Body of pancreas (tissue), 4 donors: Measurements from ENCODE around the gene SNX8. TPM values are rescaled to one million over a fixed set of nuclear protein-coding genes. Genes with fewer than 3 reads are reported as not detected.

Experiments
- ATAC-seq: fragments of 150-250 bp; one replicate; pipeline ENCODE4 v1.9.1; 2016
- DNase-seq, 4 donors: peaks; one replicate each; pipeline ENCODE4 v3.0.0-alpha.2; 2019
- H3K27ac ChIP-seq, 4 donors: fragments of 200-600 bp; sonication (generic); 1 replicate in 3 of 4; 2 replicates in 1 of 4; pipeline versions ENCODE4 v1.5.1 to v1.6.1; 2016 to 2019; ENCODE audit warnings: mild to moderate bottlenecking in 1 of 4, mixed read lengths in 1 of 4, moderate library complexity in 1 of 4
- H3K27me3 ChIP-seq, 2 donors: fragments of 200-600 bp; sonication (generic); one replicate each; pipeline ENCODE4 v1.6.0; 2016; ENCODE audit warnings: mild to moderate bottlenecking in 1 of 2
- H3K36me3 ChIP-seq, 2 donors: fragments of 200-600 bp; sonication (generic); replicated peaks in 1 of 2; 2 replicates each; pipeline ENCODE4 v1.5.1; 2016; ENCODE audit warnings: low read depth in 2 of 2; ENCODE audit not compliant: insufficient read depth in 1 of 2
- H3K4me1 ChIP-seq: fragments of 200-600 bp; sonication (generic); one replicate; pipeline ENCODE4 v1.6.0; 2016
- H3K4me3 ChIP-seq, 2 donors: fragments of 200-600 bp; sonication (generic); 1 replicate in 1 of 2; 2 replicates in 1 of 2; pipeline ENCODE4 v1.5.1; 2016 to 2019
- H3K9me3 ChIP-seq, 3 donors: fragments of 200-600 bp; sonication (generic); 1 replicate in 2 of 3; 2 replicates in 1 of 3; pipeline ENCODE4 v1.5.1; 2016
- CTCF ChIP-seq, 7 experiments: fragments of 450-650 bp in 4 of 7; fragments of 200-600 bp in 3 of 7; sonication (generic) in 3 of 7; IDR thresholded peaks; one replicate each; pipeline ENCODE4 v1.5.1; 2016 to 2019; ENCODE audit warnings: antibody characterized with exemption in 7 of 7
- POLR2A ChIP-seq, 3 donors: fragments of 450-650 bp; IDR thresholded peaks; one replicate each; pipeline ENCODE4 v1.6.1; 2016; ENCODE audit warnings: antibody characterized with exemption in 3 of 3, mild to moderate bottlenecking in 2 of 3
- WGBS, 2 donors: methylation state at CpG; one replicate each; pipeline ENCODE4 v1.1.5; 2017; 5-methylcytosine and 5-hydroxymethylcytosine counted together
- intact Hi-C: fragments of 100-400 bp; cut with DNase I; formaldehyde crosslinking; loops from one replicate; pipeline ENCODE4 v1.15.1; 2023
- total RNA-seq, 2 donors: library from RNA; depleted of rRNA; stranded (reverse); fragments of >200 nt; gene quantifications; one replicate each; pipeline ENCODE4 v1.1.0, GENCODE V29; 2016

The SNX8 gene
- total RNA-seq, 2 donors from 2014 or later: 5.3 to 6.2 TPM

DNA sequence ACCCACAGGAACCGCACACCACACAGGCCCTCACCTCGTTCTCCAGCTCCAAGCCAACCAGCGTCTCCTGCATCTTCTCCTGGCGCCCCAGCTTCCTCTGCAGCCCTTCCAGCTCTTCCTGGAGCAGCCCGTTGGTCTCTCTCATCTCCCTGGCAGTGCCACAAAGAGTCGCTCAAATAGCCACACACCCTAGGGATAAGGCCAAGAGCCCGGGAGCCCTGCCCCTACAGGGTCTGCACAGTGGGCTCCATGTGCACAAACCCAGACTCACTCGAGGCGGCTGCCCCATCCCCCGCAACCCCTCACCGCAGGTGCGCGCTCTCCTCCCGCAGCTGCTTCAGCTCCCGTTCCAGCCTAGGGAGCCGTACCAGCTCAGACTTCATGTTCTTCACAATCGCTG lies 98.4 kb downstream of the SNX8 start:
- H3K4me1 ChIP-seq: no peaks in the 10 kb centered on the region
- H3K4me3 ChIP-seq: no peak overlapping the region
- intact Hi-C loops: no loop called here
- no peak for TF ChIP-seq CTCF (IDR thresholded peaks at IDR 0.05)
- TF ChIP-seq POLR2A (IDR thresholded peaks at IDR 0.05): no peak
- H3K27me3 ChIP-seq: no peaks in the 10 kb centered on the region
- H3K9me3 ChIP-seq: no peaks in the 10 kb centered on the region
- no peak overlapping the region for H3K27ac ChIP-seq
- WGBS, 2 donors: 95% methylated on average over 17 of the region's 17 CpGs
- no peak for DNase-seq
- no peak for ATAC-seq
- peaks cover 0 to 15% of the 10 kb centered on the region in 2 donors for H3K36me3 ChIP-seq

DNA sequence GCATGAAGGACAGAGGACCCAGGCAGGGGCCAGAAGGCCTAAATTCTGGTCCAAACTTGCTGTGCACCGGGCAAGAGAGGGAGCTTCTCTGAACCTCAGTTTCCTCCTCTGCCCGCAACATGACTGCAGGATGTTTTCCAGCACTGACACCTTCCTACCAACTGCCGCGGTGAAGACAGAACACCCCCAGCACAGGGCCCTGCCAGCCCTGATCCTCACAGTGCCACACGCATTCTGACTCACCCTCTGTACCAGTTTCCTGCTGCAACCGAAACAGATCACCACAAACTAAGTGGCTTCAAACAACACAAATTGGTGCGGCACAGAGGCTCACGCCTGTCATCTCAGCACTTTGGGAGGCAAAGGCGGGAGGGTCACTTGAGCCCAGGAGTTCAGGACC lies 99.6 kb downstream of the SNX8 start:
- no peak for DNase-seq
- H3K27me3 ChIP-seq: no peaks in the 10 kb centered on the region
- no peaks in the 10 kb centered on the region for H3K9me3 ChIP-seq
- no peak for TF ChIP-seq CTCF (IDR thresholded peaks at IDR 0.05)
- no peak for TF ChIP-seq POLR2A (IDR thresholded peaks at IDR 0.05)
- no peak overlapping the region for H3K27ac ChIP-seq
- 89 to 98% methylated on average over 8 to 9 of the region's 9 CpGs for WGBS, 2 donors
- intact Hi-C loops: no loop called here
- peaks cover 0 to 15% of the 10 kb centered on the region in 2 donors for H3K36me3 ChIP-seq
- no peak for ATAC-seq
- H3K4me3 ChIP-seq: no peak overlapping the region
- no peaks in the 10 kb centered on the region for H3K4me1 ChIP-seq

DNA sequence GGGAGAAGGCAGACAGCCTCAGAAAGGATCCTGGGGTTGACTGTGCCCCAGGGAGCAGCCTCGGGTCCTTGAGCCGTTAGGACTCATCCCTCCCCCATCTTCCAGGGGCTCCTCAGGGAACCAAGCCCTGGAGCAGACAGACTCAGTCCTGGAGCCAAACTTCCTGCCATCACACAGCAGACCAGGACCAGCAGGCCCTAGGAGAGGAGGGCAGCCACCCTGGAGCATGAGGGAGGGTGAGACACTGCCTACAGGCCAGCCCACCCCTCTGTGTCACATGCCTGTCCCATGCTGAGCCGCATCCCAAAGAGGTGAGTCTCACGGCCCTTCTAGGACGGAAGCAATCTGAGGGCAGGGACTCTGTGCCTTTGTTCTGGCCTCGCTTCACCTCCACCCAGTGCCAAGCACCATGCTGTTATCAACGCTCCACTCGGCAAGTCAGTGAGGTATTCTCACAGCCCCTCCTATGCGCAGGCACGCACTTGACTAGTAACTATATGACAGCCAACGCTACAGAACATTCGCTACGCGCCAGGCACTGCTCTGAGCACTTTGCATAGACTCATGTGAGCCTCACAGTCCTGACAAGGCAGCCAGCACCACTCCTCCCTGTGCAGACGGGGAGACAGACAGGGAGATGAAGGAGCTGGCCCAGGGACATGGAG lies 100.6 kb downstream of the SNX8 start:
- ATAC-seq (no peak), DNase-seq (no peak)
- Histone ChIP-seq H3K4me1 (no peaks in the 10 kb centered on the region), H3K4me3 (no peak overlapping the region), H3K9me3 (no peaks in the 10 kb centered on the region), H3K27ac (no peak overlapping the region), H3K27me3 (no peaks in the 10 kb centered on the region), H3K36me3 (peaks cover 0 to 15% of the 10 kb centered on the region in 2 donors)
- WGBS, 2 donors: 92 to 93% methylated on average over 13 to 15 of the region's 15 CpGs
- intact Hi-C loops: no loop called here
- no peak for TF ChIP-seq CTCF (IDR thresholded peaks at IDR 0.05)
- no peak for TF ChIP-seq POLR2A (IDR thresholded peaks at IDR 0.05)

GRCh38 chr7:2212906-2213305 lies 101.3 kb downstream of the SNX8 start:
- no peak for ATAC-seq
- TF ChIP-seq CTCF (IDR thresholded peaks at IDR 0.05) (no peak), POLR2A (IDR thresholded peaks at IDR 0.05) (no peak)
- Histone ChIP-seq H3K27me3 (no peaks in the 10 kb centered on the region), H3K36me3 (peaks cover 0 to 15% of the 10 kb centered on the region in 2 donors), H3K27ac (no peak overlapping the region), H3K4me3 (no peak overlapping the region), H3K4me1 (no peaks in the 10 kb centered on the region), H3K9me3 (no peaks in the 10 kb centered on the region)
- 98 to 100% methylated on average over 7 to 10 of the region's 10 CpGs for WGBS, 2 donors
- no peak for DNase-seq
- intact Hi-C loops: no loop called here

- Histone ChIP-seq H3K4me3 (no peak overlapping the region), H3K27me3 (no peaks in the 10 kb centered on the region), H3K27ac (no peak overlapping the region), H3K9me3 (no peaks in the 10 kb centered on the region), H3K4me1 (no peaks in the 10 kb centered on the region), H3K36me3 (peaks cover 0 to 10% of the 10 kb centered on the region in 2 donors)
- intact Hi-C loops: no loop called here
- DNase-seq: no peak
- TF ChIP-seq CTCF (IDR thresholded peaks at IDR 0.05): no peak
- TF ChIP-seq POLR2A (IDR thresholded peaks at IDR 0.05): no peak
- WGBS, 2 donors: 90 to 95% methylated on average over 11 to 13 of the region's 13 CpGs
- no peak for ATAC-seq
Observed at GRCh38 chr7:2211926-2212325, 102.3 kb downstream of the SNX8 start.
